Neural progenitor cell (in vitro differentiated cells): Measurements from ENCODE around the gene CHCHD6. TPM values are rescaled to one million over a fixed set of nuclear protein-coding genes. Genes with fewer than 3 reads are reported as not detected.

Experiments used
- DNase-seq: peaks from one replicate; pipeline ENCODE4 v3.0.0-alpha.2; 2016; ENCODE audit warnings: low spot score
- H2AFZ ChIP-seq: fragments of 200-600 bp; sonication (generic); replicated peaks from 2 replicates; pipeline ENCODE4 v1.6.1; 2016; ENCODE audit warnings: antibody characterized with exemption
- H3F3A ChIP-seq: fragments of 200-600 bp; sonication (generic); 2 replicates; pipeline ENCODE4 v1.6.1; 2016; ENCODE audit warnings: antibody characterized with exemption, low read depth
- H3K27ac ChIP-seq: fragments of 200-600 bp; sonication (generic); 2 replicates; pipeline ENCODE4 v1.5.1; 2016; ENCODE audit warnings: mild to moderate bottlenecking
- H3K27me3 ChIP-seq: fragments of 200-600 bp; sonication (generic); 2 replicates; pipeline ENCODE4 v1.6.1; 2016; ENCODE audit warnings: mild to moderate bottlenecking, moderate library complexity
- H3K36me3 ChIP-seq: fragments of 200-600 bp; sonication (generic); 2 replicates; pipeline ENCODE4 v1.5.1; 2016
- H3K4me1 ChIP-seq: fragments of 200-600 bp; sonication (generic); 2 replicates; pipeline ENCODE4 v1.6.1; 2016; ENCODE audit warnings: mixed run types
- H3K4me2 ChIP-seq: fragments of 200-600 bp; sonication (generic); 2 replicates; pipeline ENCODE4 v1.6.1; 2016
- H3K4me3 ChIP-seq: fragments of 200-600 bp; sonication (generic); 2 replicates; pipeline ENCODE4 v1.5.1; 2016
- H3K79me2 ChIP-seq: fragments of 200-600 bp; sonication (generic); 2 replicates; pipeline ENCODE4 v1.6.1; 2016; ENCODE audit warnings: low read depth
- H3K9ac ChIP-seq: fragments of 200-600 bp; sonication (generic); 2 replicates; pipeline ENCODE4 v1.6.1; 2016
- H3K9me3 ChIP-seq: fragments of 200-600 bp; sonication (generic); 2 replicates; pipeline ENCODE4 v1.5.1; 2016; ENCODE audit warnings: low read depth
- H4K20me1 ChIP-seq: fragments of 200-600 bp; sonication (generic); 2 replicates; pipeline ENCODE4 v1.6.1; 2016; ENCODE audit warnings: low read depth
- H3K27ac Mint-ChIP-seq: 3 replicates; pipeline ENCODE4 v1.8.0; 2021; ENCODE audit warnings: mixed read lengths
- H3K27me3 Mint-ChIP-seq: 2 replicates; pipeline ENCODE4 v1.8.0; 2022; ENCODE audit warnings: low read depth, mild to moderate bottlenecking, inconsistent platforms, moderate library complexity, mixed read lengths; ENCODE audit not compliant: insufficient read depth
- H3K36me3 Mint-ChIP-seq: 3 replicates; pipeline ENCODE4 v1.8.0; 2021; ENCODE audit warnings: mixed read lengths
- H3K4me1 Mint-ChIP-seq: 3 replicates; pipeline ENCODE4 v1.8.0; 2021; ENCODE audit warnings: mixed read lengths
- H3K4me3 Mint-ChIP-seq: 3 replicates; pipeline ENCODE4 v1.8.0; 2021; ENCODE audit warnings: mild to moderate bottlenecking, moderate library complexity, mixed read lengths
- H3K9me3 Mint-ChIP-seq: 3 replicates; pipeline ENCODE4 v1.8.0; 2020; ENCODE audit warnings: mixed read lengths
- EZH2 ChIP-seq: fragments of 200-600 bp; sonication (generic); IDR thresholded peaks from 2 replicates; pipeline ENCODE4 v1.6.1; 2017; ENCODE audit warnings: antibody characterized with exemption, mild to moderate bottlenecking, moderate library complexity
- EZH2phosphoT487 ChIP-seq: fragments of 200-600 bp; sonication (generic); IDR thresholded peaks from 2 replicates; pipeline ENCODE4 v1.6.1; 2017; ENCODE audit warnings: antibody characterized with exemption
- total RNA-seq: library from RNA; depleted of rRNA; stranded (reverse); fragments of >200 nt; gene quantifications from 2 replicates; pipeline ENCODE4 v1.2.3, GENCODE V29; 2015; ENCODE audit warnings: low replicate concordance
- TF ChIP-seq, protein P1 (sequence below): fragments of 200-600 bp; sonication (generic); IDR thresholded peaks from 2 replicates; pipeline ENCODE4 v1.5.1; 2017; ENCODE audit warnings: antibody characterized with exemption, mild to moderate bottlenecking

The CHCHD6 gene
- total RNA-seq, 1 donor from 2014 or later: 35.7 TPM

DNA sequence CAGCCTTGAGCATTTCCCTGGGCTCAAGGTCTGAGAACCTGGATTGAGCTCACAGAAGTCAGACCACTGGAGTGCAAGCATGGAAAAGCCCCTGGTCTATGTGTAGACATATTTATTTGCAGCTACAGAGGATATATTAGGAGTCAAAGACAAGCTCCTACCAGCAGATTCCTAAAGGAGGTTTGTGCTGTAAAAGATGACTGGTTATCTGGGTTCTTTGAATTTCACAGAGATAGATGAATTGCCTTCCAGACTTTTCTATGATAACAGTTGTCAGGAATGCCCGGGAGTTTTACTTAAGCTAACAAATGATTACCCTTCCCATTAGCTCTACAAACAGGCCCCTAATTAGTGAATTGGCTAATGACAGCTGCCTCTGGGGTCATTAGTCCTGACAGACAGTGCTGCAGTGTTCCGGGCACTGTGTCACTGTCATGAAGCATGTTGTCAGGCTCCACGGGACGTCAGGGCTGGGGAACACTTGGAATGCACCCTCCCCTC, 230.0 kb downstream of the CHCHD6 start:
- no peaks in the 10 kb centered on the region for H3K36me3 ChIP-seq
- no peaks in the 10 kb centered on the region for H3K9me3 ChIP-seq
- H3K36me3 Mint-ChIP-seq: no peaks in the 10 kb centered on the region
- H4K20me1 ChIP-seq: no peaks in the 10 kb centered on the region
- H2AFZ ChIP-seq: no peak overlapping the region
- no peaks in the 10 kb centered on the region for H3K9me3 Mint-ChIP-seq
- TF ChIP-seq EZH2phosphoT487 (no peak), EZH2 (no peak)
- TF ChIP-seq, protein P1, sequence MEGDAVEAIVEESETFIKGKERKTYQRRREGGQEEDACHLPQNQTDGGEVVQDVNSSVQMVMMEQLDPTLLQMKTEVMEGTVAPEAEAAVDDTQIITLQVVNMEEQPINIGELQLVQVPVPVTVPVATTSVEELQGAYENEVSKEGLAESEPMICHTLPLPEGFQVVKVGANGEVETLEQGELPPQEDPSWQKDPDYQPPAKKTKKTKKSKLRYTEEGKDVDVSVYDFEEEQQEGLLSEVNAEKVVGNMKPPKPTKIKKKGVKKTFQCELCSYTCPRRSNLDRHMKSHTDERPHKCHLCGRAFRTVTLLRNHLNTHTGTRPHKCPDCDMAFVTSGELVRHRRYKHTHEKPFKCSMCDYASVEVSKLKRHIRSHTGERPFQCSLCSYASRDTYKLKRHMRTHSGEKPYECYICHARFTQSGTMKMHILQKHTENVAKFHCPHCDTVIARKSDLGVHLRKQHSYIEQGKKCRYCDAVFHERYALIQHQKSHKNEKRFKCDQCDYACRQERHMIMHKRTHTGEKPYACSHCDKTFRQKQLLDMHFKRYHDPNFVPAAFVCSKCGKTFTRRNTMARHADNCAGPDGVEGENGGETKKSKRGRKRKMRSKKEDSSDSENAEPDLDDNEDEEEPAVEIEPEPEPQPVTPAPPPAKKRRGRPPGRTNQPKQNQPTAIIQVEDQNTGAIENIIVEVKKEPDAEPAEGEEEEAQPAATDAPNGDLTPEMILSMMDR: no peak
- no peak overlapping the region for H3K9ac ChIP-seq
- peak; percentile 36 for DNase-seq
- no peaks in the 10 kb centered on the region for H3F3A ChIP-seq
- H3K27ac ChIP-seq: no peak overlapping the region
- H3K4me1 Mint-ChIP-seq: peaks cover 46% of the 10 kb centered on the region
- H3K27me3 ChIP-seq: no peaks in the 10 kb centered on the region
- no peaks in the 10 kb centered on the region for H3K27me3 Mint-ChIP-seq
- H3K79me2 ChIP-seq: no peaks in the 10 kb centered on the region
- peaks cover 4% of the 10 kb centered on the region for H3K4me1 ChIP-seq
- H3K27ac Mint-ChIP-seq: no peak overlapping the region
- no peak overlapping the region for H3K4me2 ChIP-seq
- H3K4me3 Mint-ChIP-seq: no peak overlapping the region
- H3K4me3 ChIP-seq: no peak overlapping the region

DNA sequence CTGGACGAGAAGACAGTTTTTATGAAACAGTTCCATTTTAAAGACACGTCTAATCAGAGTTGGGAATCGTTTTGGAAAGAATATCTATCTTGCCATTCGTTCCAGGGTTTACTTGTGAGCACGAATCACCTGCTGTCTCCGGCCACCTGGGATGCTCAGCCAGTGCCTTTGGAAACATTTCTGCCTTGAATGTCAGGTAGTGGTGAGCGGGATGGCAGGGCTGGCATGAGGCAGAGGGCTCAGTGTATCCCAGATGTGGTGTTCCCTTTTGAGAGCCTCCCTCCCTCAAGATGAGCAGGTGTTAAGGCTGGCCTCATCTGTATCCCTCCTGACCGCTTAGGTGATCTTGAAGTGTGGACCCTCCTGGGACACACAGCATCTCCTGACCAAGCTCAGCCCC, 231.0 kb downstream of the CHCHD6 start:
- Histone ChIP-seq H3K36me3 (no peaks in the 10 kb centered on the region), H3K27me3 (no peaks in the 10 kb centered on the region), H2AFZ (no peak overlapping the region), H4K20me1 (no peaks in the 10 kb centered on the region), H3K79me2 (no peaks in the 10 kb centered on the region), H3K4me3 (no peak overlapping the region), H3K9me3 (no peaks in the 10 kb centered on the region), H3F3A (no peaks in the 10 kb centered on the region), H3K4me1 (peaks cover 6% of the 10 kb centered on the region), H3K9ac (no peak overlapping the region), H3K27ac (no peak overlapping the region), H3K4me2 (no peak overlapping the region)
- Mint-ChIP-seq H3K9me3 (no peaks in the 10 kb centered on the region), H3K27me3 (no peaks in the 10 kb centered on the region), H3K36me3 (no peaks in the 10 kb centered on the region), H3K4me1 (peaks cover 48% of the 10 kb centered on the region), H3K27ac (no peak overlapping the region), H3K4me3 (no peak overlapping the region)
- TF ChIP-seq, protein P1: no peak
- no peak for TF ChIP-seq EZH2phosphoT487
- TF ChIP-seq EZH2: no peak
- DNase-seq: no peak

DNA sequence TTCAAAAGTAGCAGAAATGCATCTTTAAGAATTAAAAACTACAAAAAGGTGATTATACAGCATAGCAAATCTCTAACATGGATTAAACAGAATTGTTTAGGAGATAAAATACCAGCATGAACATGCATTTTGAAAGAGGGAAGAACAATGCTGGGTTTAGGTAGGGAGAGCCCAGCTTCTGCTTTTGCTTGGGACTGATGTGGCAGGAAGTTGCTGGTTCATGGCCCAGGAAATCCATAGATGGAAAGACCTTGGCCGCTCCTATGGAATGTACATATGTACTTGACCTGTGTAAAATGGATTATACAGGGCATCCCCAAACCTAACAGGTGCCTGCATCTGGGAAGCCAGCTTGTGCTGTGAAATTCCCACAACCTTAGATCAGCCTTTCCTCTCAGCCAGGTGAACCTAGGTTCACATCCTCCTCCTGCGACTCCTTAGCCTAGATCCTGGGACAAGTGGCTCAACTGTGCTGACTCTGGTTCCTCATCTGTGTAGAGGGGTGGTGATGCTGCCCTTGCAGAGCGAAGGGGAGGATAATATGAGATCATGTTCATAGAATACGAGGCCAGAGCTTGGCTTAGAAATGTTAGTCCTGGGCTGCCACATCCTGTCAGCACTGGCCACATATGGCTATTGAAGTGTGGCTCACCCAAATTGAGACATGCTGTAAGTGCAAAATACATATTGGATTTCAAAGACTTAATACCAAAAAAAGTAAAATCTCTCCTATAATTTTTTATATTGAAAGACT, 231.9 kb downstream of the CHCHD6 start:
- no peaks in the 10 kb centered on the region for H4K20me1 ChIP-seq
- H3F3A ChIP-seq: no peaks in the 10 kb centered on the region
- H3K36me3 Mint-ChIP-seq: no peaks in the 10 kb centered on the region
- H3K27ac ChIP-seq: no peak overlapping the region
- peak overlapping the region; percentile 8 for H3K27ac Mint-ChIP-seq
- no peak overlapping the region for H2AFZ ChIP-seq
- DNase-seq: no peak
- no peak overlapping the region for H3K9ac ChIP-seq
- TF ChIP-seq, protein P1: no peak
- TF ChIP-seq EZH2phosphoT487: no peak
- TF ChIP-seq EZH2: no peak
- H3K79me2 ChIP-seq: no peaks in the 10 kb centered on the region
- no peaks in the 10 kb centered on the region for H3K9me3 ChIP-seq
- no peaks in the 10 kb centered on the region for H3K27me3 Mint-ChIP-seq
- no peaks in the 10 kb centered on the region for H3K36me3 ChIP-seq
- no peaks in the 10 kb centered on the region for H3K9me3 Mint-ChIP-seq
- H3K4me3 Mint-ChIP-seq: no peak overlapping the region
- H3K27me3 ChIP-seq: no peaks in the 10 kb centered on the region
- H3K4me1 ChIP-seq: peaks cover 6% of the 10 kb centered on the region
- H3K4me2 ChIP-seq: no peak overlapping the region
- H3K4me1 Mint-ChIP-seq: peaks cover 48% of the 10 kb centered on the region
- no peak overlapping the region for H3K4me3 ChIP-seq
